ENCODE results near the gene SELENOP.

Gene SELENOP

GRCh38 chr5:42791151-42791550 lies 20.5 kb downstream of the SELENOP start:
- no peak overlapping the region for H3K4me3 ChIP-seq (ENCODE audit: low read depth, low read length)
- no peak for DNase-seq (ENCODE audit: low read depth)
- TF ChIP-seq CTCF (IDR thresholded peaks at IDR 0.05; ENCODE audit: insufficient read depth, low read depth, low read length, missing control alignments), result no peak

GRCh38 chr5:42787845-42788244 lies 23.8 kb downstream of the SELENOP start:
- DNase-seq (ENCODE audit: low read depth), result no peak
- H3K4me3 ChIP-seq (ENCODE audit: low read depth, low read length), result no peak overlapping the region
- no peak for TF ChIP-seq CTCF (IDR thresholded peaks at IDR 0.05; ENCODE audit: insufficient read depth, low read depth, low read length, missing control alignments)

- no peak for TF ChIP-seq CTCF (IDR thresholded peaks at IDR 0.05; ENCODE audit: insufficient read depth, low read depth, low read length, missing control alignments)
- no peak overlapping the region for H3K4me3 ChIP-seq (ENCODE audit: low read depth, low read length)
- DNase-seq (ENCODE audit: low read depth), result no peak
These were observed 24.6 kb downstream of the SELENOP start for GRCh38 chr5:42787073-42787472.

GRCh38 chr5:42785756-42786155 lies 25.9 kb downstream of the SELENOP start:
- H3K4me3 ChIP-seq (ENCODE audit: low read depth, low read length), result no peak overlapping the region
- DNase-seq (ENCODE audit: low read depth), result no peak
- TF ChIP-seq CTCF (IDR thresholded peaks at IDR 0.05; ENCODE audit: insufficient read depth, low read depth, low read length, missing control alignments), result no peak

- H3K4me3 ChIP-seq (ENCODE audit: low read depth, low read length), result no peak overlapping the region
- no peak for TF ChIP-seq CTCF (IDR thresholded peaks at IDR 0.05; ENCODE audit: insufficient read depth, low read depth, low read length, missing control alignments)
- no peak for DNase-seq (ENCODE audit: low read depth)
These were observed 27.6 kb downstream of the SELENOP start for GRCh38 chr5:42784132-42784531.

- DNase-seq (ENCODE audit: low read depth), result no peak
- TF ChIP-seq CTCF (IDR thresholded peaks at IDR 0.05; ENCODE audit: insufficient read depth, low read depth, low read length, missing control alignments), result no peak
- no peak overlapping the region for H3K4me3 ChIP-seq (ENCODE audit: low read depth, low read length)
These were observed 30.1 kb downstream of the SELENOP start for GRCh38 chr5:42781584-42781983.

GRCh38 chr5:42779083-42779482 lies 32.6 kb downstream of the SELENOP start:
- peak; percentile 9 for DNase-seq (ENCODE audit: low read depth)
- no peak for TF ChIP-seq CTCF (IDR thresholded peaks at IDR 0.05; ENCODE audit: insufficient read depth, low read depth, low read length, missing control alignments)
- H3K4me3 ChIP-seq (ENCODE audit: low read depth, low read length), result no peak overlapping the region

Data from GM12865 (cell line).